Thoracic aorta (tissue), 2 donors: Measurements from ENCODE around the gene LYRM4. TPM values are rescaled to one million over a fixed set of nuclear protein-coding genes. Genes with fewer than 3 reads are reported as not detected.

ENCODE experiments used
- ATAC-seq: fragments of 150-250 bp; one replicate; pipeline ENCODE4 v1.8.0; 2017; ENCODE audit warnings: low read depth; ENCODE audit not compliant: insufficient number of reproducible peaks, low FRiP score
- DNase-seq: peaks from one replicate; pipeline ENCODE4 v3.0.0-alpha.2; 2020; ENCODE audit warnings: low spot score
- H3K27ac ChIP-seq, 2 donors: fragments of 200-600 bp; sonication (generic); 1 replicate in 1 of 2; 2 replicates in 1 of 2; pipeline ENCODE4 v1.5.1; 2016; ENCODE audit warnings: mild to moderate bottlenecking in 2 of 2, moderate library complexity in 2 of 2
- H3K27me3 ChIP-seq: fragments of 200-600 bp; sonication (generic); replicated peaks from 2 replicates; pipeline ENCODE4 v1.6.0; 2016; ENCODE audit warnings: mild to moderate bottlenecking; ENCODE audit not compliant: insufficient read depth
- H3K36me3 ChIP-seq: fragments of 200-600 bp; sonication (generic); one replicate; pipeline ENCODE4 v1.5.1; 2016
- H3K4me1 ChIP-seq, 2 donors: fragments of 200-600 bp; sonication (generic); 1 replicate in 1 of 2; 2 replicates in 1 of 2; pipeline versions ENCODE4 v1.5.1 to v1.6.0; 2016; ENCODE audit warnings: low read depth in 2 of 2, mild to moderate bottlenecking in 1 of 2; ENCODE audit not compliant: control insufficient read depth in 1 of 2
- H3K4me3 ChIP-seq: fragments of 200-600 bp; sonication (generic); 2 replicates; pipeline ENCODE4 v1.5.1; 2016; ENCODE audit warnings: mild to moderate bottlenecking
- H3K9me3 ChIP-seq: fragments of 200-600 bp; sonication (generic); 2 replicates; pipeline ENCODE4 v1.5.1; 2016
- CTCF ChIP-seq: fragments of 200-600 bp; sonication (generic); IDR thresholded peaks from one replicate; pipeline ENCODE4 v1.5.1; 2019; ENCODE audit warnings: antibody characterized with exemption
- total RNA-seq, 2 donors: library from RNA; depleted of rRNA; stranded (reverse); fragments of >200 nt; gene quantifications; one replicate each; pipeline versions ENCODE4 v1.1.0 to v1.2.3, GENCODE V29; 2016

LYRM4 gene
- total RNA-seq, 2 donors from 2014 or later = 6.9 to 27.2 TPM

- Histone ChIP-seq H3K36me3 (peaks cover 2% of the 10 kb centered on the region), H3K9me3 (no peaks in the 10 kb centered on the region), H3K4me3 (no peak overlapping the region), H3K27ac (no peak overlapping the region), H3K4me1 (no peaks in the 10 kb centered on the region), H3K27me3 (no peaks in the 10 kb centered on the region)
- no peak for ATAC-seq
- DNase-seq = no peak
- TF ChIP-seq CTCF = no peak
Measured at GRCh38 chr6:5112066-5112799, 148.5 kb downstream of the LYRM4 start.

DNA sequence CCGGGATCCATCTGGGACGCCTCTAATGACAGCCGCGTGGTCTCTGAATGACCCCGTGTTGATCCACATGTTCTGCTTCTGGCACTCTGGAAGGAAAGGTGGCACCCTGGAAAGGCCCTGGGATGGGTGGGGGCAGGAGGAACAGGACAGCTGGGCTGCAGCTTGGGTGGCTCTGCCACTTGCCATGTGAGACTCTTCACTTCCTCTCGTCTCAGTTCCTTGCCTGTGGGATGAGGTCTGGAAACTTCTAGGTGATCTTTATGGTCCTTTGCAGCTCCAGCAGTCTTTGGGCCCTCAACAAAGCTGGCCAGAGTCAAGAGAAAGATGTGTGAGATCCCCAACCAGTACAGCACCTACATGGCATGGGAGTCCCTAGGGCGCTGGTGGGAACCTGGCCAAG lies 149.1 kb downstream of the LYRM4 start:
- H3K36me3 ChIP-seq = peaks cover 2% of the 10 kb centered on the region
- H3K4me3 ChIP-seq = no peak overlapping the region
- no peaks in the 10 kb centered on the region for H3K4me1 ChIP-seq
- no peak for TF ChIP-seq CTCF
- DNase-seq (no peak), ATAC-seq (no peak)
- H3K27me3 ChIP-seq = no peaks in the 10 kb centered on the region
- H3K9me3 ChIP-seq = no peaks in the 10 kb centered on the region
- H3K27ac ChIP-seq = no peak overlapping the region

DNA sequence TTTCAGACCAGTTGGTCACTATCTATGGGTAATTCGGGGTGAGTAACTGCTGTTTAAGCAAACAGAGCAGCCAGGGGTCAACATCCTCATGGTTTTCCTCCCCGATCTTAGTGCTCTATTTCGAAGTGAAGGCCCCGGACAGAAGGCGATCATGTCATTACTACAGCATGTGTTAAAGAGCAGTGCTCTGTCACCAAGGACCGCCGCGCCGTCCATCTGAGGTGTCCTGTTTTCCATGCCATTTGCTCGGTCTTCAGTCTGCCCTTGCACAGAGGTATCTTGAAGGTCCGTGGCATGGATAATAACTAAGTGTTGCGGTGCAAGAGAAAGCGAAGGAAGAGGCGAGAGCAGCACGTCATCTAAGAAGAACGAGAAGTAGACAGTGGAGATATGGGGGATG lies 150.5 kb downstream of the LYRM4 start:
- Histone ChIP-seq H3K9me3 (no peaks in the 10 kb centered on the region), H3K4me3 (no peak overlapping the region), H3K4me1 (no peaks in the 10 kb centered on the region), H3K27me3 (no peaks in the 10 kb centered on the region), H3K27ac (no peak overlapping the region), H3K36me3 (peaks cover 2% of the 10 kb centered on the region)
- DNase-seq (no peak), ATAC-seq (no peak)
- no peak for TF ChIP-seq CTCF

DNA sequence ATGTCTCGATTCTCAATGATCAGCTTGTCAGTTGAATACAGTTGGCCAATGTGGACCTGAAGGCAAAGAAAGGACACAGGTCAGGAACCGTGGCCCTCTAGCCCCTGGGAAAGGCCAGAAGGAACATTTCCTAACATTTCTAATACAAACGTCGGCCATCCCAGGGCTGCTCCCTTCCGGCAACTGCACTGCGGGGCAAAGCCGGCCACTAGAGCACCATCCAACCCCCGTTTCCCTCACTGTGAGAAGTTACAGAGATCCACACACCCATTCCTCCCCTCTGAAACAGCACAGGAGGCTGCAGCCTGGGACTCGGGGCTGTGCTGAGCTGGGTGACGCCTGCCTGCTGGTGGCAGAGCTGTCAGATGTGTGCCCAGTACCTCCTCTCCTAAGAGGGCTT lies 151.3 kb downstream of the LYRM4 start:
- Histone ChIP-seq H3K4me3 (no peak overlapping the region), H3K27ac (no peak overlapping the region), H3K36me3 (peaks cover 2% of the 10 kb centered on the region), H3K27me3 (no peaks in the 10 kb centered on the region), H3K9me3 (no peaks in the 10 kb centered on the region), H3K4me1 (no peaks in the 10 kb centered on the region)
- ATAC-seq = no peak
- TF ChIP-seq CTCF = no peak
- DNase-seq = no peak

DNA sequence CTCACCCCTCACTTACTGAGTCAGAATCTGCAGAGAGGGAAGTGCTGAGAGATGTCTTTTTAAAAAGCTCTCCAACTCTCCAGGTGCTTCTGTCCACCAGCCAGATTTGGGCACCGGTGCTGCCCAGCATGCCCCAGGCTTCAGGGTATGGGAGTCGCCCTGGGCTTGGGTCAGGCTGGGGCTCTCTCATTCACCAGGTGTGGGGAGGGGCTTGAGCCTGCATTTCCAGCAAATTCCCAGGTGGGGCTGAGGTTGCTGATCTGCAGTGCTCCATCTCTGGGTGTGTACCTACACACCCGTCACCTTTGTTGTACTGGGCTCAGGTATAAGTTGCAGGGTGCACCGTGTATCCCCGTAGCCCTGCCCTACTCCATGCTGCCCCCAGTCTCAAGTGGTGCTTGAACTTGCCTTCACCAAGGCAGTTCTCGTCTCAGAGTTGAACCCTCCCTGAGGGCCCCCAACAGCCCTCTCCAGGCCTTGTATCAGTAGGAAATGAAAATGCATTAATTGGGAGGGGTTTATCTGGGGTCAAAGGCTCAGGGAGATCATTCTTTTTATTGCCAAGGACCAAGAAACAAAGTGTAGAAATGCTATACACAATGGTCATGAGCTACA lies 152.1 kb downstream of the LYRM4 start:
- Histone ChIP-seq H3K27me3 (no peaks in the 10 kb centered on the region), H3K4me1 (no peaks in the 10 kb centered on the region), H3K27ac (no peak overlapping the region), H3K4me3 (no peak overlapping the region), H3K36me3 (peaks cover 2% of the 10 kb centered on the region), H3K9me3 (no peaks in the 10 kb centered on the region)
- DNase-seq (no peak), ATAC-seq (no peak)
- no peak for TF ChIP-seq CTCF
